AG10803 (cell line): ENCODE measurements around the gene WDR59.

ENCODE experiments used
- DNase-seq: peaks from one replicate; pipeline ENCODE4 v3.0.0; 2010; ENCODE audit warnings: low read depth
- H3K4me3 ChIP-seq: 2 replicates; pipeline ENCODE4 v1.5.1; 2011; ENCODE audit warnings: mild to moderate bottlenecking, low read length, control low read depth
- TF ChIP-seq, protein P1 (sequence below): conservative IDR thresholded peaks from 2 replicates; pipeline ENCODE4 v1.5.1; 2011; ENCODE audit warnings: mild to moderate bottlenecking, low read length, control low read depth, inconsistent platforms

Gene WDR59

GRCh38 chr16:74892574-74893461, 92.1 kb downstream of the WDR59 start:
- TF ChIP-seq, protein P1, sequence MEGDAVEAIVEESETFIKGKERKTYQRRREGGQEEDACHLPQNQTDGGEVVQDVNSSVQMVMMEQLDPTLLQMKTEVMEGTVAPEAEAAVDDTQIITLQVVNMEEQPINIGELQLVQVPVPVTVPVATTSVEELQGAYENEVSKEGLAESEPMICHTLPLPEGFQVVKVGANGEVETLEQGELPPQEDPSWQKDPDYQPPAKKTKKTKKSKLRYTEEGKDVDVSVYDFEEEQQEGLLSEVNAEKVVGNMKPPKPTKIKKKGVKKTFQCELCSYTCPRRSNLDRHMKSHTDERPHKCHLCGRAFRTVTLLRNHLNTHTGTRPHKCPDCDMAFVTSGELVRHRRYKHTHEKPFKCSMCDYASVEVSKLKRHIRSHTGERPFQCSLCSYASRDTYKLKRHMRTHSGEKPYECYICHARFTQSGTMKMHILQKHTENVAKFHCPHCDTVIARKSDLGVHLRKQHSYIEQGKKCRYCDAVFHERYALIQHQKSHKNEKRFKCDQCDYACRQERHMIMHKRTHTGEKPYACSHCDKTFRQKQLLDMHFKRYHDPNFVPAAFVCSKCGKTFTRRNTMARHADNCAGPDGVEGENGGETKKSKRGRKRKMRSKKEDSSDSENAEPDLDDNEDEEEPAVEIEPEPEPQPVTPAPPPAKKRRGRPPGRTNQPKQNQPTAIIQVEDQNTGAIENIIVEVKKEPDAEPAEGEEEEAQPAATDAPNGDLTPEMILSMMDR = no peak
- H3K4me3 ChIP-seq = no peak overlapping the region
- DNase-seq = no peak

DNA sequence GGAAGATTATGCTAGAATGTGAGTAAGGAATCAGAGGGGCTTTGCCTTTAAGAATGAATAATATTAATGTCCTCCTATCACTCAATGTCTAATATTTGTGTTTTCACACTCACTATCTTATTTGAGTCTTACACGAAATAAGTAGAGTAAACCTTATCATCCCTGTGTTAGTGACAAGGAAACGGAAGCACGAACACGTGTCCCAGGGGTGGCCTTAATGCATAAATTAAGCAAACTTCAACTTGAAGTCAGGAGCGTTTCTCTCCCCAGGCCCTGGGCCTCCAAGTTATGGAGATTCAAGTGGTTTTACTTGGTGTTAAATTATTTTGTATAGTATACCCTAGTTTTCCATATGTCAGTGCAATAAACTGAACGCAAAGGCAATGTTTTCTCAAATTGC, 96.0 kb downstream of the WDR59 start:
- no peak for DNase-seq
- H3K4me3 ChIP-seq = no peak overlapping the region
- TF ChIP-seq, protein P1 = no peak

GRCh38 chr16:74888232-74888862, 96.6 kb downstream of the WDR59 start:
- H3K4me3 ChIP-seq = no peak overlapping the region
- TF ChIP-seq, protein P1 = no peak
- no peak for DNase-seq

DNA sequence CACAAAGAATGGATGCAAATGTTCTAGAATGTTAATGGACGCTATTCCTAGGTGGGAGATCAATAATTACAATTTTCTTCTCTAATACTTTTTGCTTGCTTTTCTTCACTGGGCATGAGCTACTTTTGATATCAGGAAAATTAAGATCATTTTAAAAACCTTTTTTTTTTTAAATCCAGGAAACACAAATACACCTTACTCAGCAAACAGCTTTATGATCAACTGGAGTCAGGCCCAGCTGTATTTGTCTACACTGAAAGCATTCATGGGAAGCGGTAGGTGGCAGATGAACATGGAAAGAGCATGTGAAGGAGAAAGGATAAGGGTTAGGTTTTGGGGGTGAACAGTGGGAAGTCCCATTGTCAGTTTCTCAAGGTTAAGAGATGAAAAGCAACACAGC, 97.8 kb downstream of the WDR59 start:
- no peak for DNase-seq
- TF ChIP-seq, protein P1 = no peak
- no peak overlapping the region for H3K4me3 ChIP-seq

DNA sequence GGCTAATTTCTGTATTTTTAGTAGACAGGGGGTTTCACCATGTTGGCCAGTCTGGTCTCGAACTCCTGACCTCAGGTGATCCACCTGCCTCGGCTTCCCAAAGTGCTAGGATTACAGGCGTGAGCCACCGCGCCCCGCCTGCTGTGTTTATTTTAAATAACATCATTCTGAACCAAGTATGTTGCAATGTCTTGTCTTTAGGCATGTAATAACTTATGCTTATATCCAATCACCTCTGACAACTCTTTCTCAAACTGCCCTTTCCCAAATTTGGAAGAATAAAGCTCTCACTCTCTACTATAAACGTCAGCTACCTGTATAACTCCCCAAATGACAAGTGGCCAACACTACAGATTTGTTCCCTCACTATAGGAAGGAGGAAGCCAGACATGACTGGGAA, 107.2 kb downstream of the WDR59 start:
- DNase-seq = no peak
- no peak overlapping the region for H3K4me3 ChIP-seq
- TF ChIP-seq, protein P1 = no peak

DNA sequence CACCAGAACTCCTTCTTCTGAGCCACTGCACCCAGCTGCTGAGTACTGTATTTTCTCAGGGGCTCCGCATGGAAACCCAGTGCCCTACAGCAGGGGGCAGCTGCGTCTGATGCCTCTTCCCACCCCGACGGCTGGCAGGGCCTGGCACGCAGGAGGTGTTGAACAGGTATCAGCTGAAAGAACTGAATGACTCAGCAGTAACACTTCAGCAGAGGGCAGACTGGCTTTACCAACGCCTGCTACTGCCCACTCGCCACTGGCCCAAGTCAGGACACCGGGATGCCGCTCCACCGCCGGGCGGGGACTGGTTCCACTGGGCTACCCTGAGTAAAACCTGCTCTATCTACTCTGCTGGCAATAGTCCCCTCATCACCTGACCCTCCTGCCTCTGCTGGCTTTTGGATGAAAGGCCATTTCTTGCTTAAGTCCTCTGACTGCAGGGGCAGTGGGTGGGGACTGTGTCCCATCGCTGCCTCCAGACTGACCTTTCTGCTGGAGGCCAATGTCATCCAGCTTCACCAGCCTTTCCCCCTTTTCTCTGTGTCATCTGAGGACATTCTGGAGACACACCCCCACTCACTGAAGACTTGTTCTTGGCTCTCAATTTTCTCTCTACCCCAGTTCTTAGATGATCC, 109.9 kb downstream of the WDR59 start:
- H3K4me3 ChIP-seq = no peak overlapping the region
- DNase-seq = no peak
- TF ChIP-seq, protein P1 = no peak

DNA sequence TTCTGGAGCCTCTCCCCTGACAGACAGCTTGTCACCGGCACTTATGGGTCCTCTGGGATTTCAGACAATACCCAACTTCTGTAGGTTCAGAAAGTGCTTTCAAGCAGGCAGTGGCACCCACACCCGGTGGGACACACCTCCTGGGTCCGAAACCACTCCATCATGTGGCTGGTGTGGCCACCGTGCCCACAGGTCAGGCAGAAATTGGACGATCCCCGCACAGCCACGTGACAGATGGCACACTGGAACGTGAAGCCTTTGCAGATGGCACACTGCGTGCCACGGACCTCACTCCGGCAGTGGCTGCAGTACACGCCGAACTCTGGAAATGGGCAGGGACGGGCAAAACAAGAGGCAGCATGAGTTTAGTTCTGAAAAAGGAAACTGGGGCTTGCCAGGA, 110.8 kb downstream of the WDR59 start:
- TF ChIP-seq, protein P1 = no peak
- no peak overlapping the region for H3K4me3 ChIP-seq
- no peak for DNase-seq
